Measurements from ENCODE around the gene UBXN6.
A peak's percentile ranks its signal among the peaks of the same experiment; 100 is the strongest.

The UBXN6 gene

GRCh38 chr19:4472174-4472974 is 14.8 kb upstream of the UBXN6 start, which contains the start of gene HDGFL2:
HDGFL2 (plus strand) TSS chr19:4472297; CDS start chr19:4472351, 54 bp downstream.
- Histone ChIP-seq H3K27ac (ENCODE audit: insufficient read depth in 1 of 2, low read depth in 1 of 2, low read length in 2 of 2, poor library complexity in 1 of 2, severe bottlenecking in 2 of 2) (peak within 1 kb of the TSS; percentile 75 to 89), H3K27me3 (replicated peaks in 2 of 5; ENCODE audit: control insufficient read depth in 4 of 5, insufficient read depth in 5 of 5, low read length in 4 of 5) (no peaks in the 10 kb centered on the region), H3K36me3 (ENCODE audit: control insufficient read depth in 4 of 4, insufficient read depth in 4 of 4, low read length in 3 of 4) (peaks cover 5 to 20% (median 12%) of the 10 kb centered on the region in 4 experiments), H3K9me3 (ENCODE audit: control extremely low read depth in 1 of 5, control insufficient read depth in 4 of 5, insufficient read depth in 2 of 5, low read depth in 1 of 5, low read length in 4 of 5) (no peaks in the 10 kb centered on the region), H3K4me1 (ENCODE audit: control extremely low read depth in 1 of 4, control insufficient read depth in 4 of 4, insufficient read depth in 4 of 4, low read length in 3 of 4) (peaks cover 0 to 32% (median 26%) of the 10 kb centered on the region in 4 experiments), H3K4me3 (ENCODE audit: control insufficient read depth in 1 of 7, extremely low read depth in 1 of 7, insufficient read depth in 4 of 7, low read depth in 2 of 7, low read length in 6 of 7) (peak within 1 kb of the TSS; percentile 73 to 90 (median 79))
- DNase-seq, result no peak
- CTCF ChIA-PET, result interaction anchor here (1.0 to 2.3 kb wide), 2 partner anchors 11 to 164 kb away, joined by 4 to 11 read pairs; no protein-coding TSS in a partner anchor
- POLR2A ChIA-PET, result interaction anchor here (1.3 kb wide), 1 partner anchor 16 kb away, joined by 4 read pairs; no protein-coding TSS in a partner anchor
- 0% methylated on average over 25 of the region's 71 CpGs for WGBS (ENCODE audit: insufficient coverage)

GRCh38 chr19:4471403-4472173 is 14.0 kb upstream of the UBXN6 start:
- WGBS (ENCODE audit: insufficient coverage), result 0% methylated on average over 31 of the region's 33 CpGs
- Histone ChIP-seq H3K4me1 (ENCODE audit: control extremely low read depth in 1 of 4, control insufficient read depth in 4 of 4, insufficient read depth in 4 of 4, low read length in 3 of 4) (peaks cover 0 to 32% (median 26%) of the 10 kb centered on the region in 4 experiments), H3K27ac (ENCODE audit: insufficient read depth in 1 of 2, low read depth in 1 of 2, low read length in 2 of 2, poor library complexity in 1 of 2, severe bottlenecking in 2 of 2) (peak overlapping the region; percentile 75 to 89), H3K36me3 (ENCODE audit: control insufficient read depth in 4 of 4, insufficient read depth in 4 of 4, low read length in 3 of 4) (peaks cover 0 to 13% (median 8%) of the 10 kb centered on the region in 4 experiments), H3K9me3 (ENCODE audit: control extremely low read depth in 1 of 5, control insufficient read depth in 4 of 5, insufficient read depth in 2 of 5, low read depth in 1 of 5, low read length in 4 of 5) (no peaks in the 10 kb centered on the region), H3K27me3 (replicated peaks in 2 of 5; ENCODE audit: control insufficient read depth in 4 of 5, insufficient read depth in 5 of 5, low read length in 4 of 5) (no peaks in the 10 kb centered on the region), H3K4me3 (ENCODE audit: control insufficient read depth in 1 of 7, extremely low read depth in 1 of 7, insufficient read depth in 4 of 7, low read depth in 2 of 7, low read length in 6 of 7) (peak overlapping the region; percentile 44 to 87 (median 79))
- DNase-seq, result peak; percentile 100
- ChIA-PET POLR2A (interaction anchor here (0.6 to 1.6 kb wide), 6 partner anchors 9 to 70 kb away, joined by 3 to 6 read pairs (median 4); partner anchors contain the start of genes CHAF1A, LRG1 and UBXN6), CTCF (interaction anchor here (1.0 to 2.3 kb wide), 4 partner anchors 10 to 165 kb away, joined by 3 to 11 read pairs (median 4); partner anchors contain the start of gene UBXN6)

- ChIA-PET POLR2A (no interaction called here), CTCF (no interaction called here)
- Histone ChIP-seq H3K27ac (ENCODE audit: insufficient read depth in 1 of 2, low read depth in 1 of 2, low read length in 2 of 2, poor library complexity in 1 of 2, severe bottlenecking in 2 of 2) (no peak overlapping the region), H3K27me3 (replicated peaks in 2 of 5; ENCODE audit: control insufficient read depth in 4 of 5, insufficient read depth in 5 of 5, low read length in 4 of 5) (no peaks in the 10 kb centered on the region), H3K36me3 (ENCODE audit: control insufficient read depth in 4 of 4, insufficient read depth in 4 of 4, low read length in 3 of 4) (no peaks in the 10 kb centered on the region), H3K4me3 (ENCODE audit: control insufficient read depth in 1 of 7, extremely low read depth in 1 of 7, insufficient read depth in 4 of 7, low read depth in 2 of 7, low read length in 6 of 7) (no peak overlapping the region), H3K4me1 (ENCODE audit: control extremely low read depth in 1 of 4, control insufficient read depth in 4 of 4, insufficient read depth in 4 of 4, low read length in 3 of 4) (peaks cover 0 to 11% (median 8%) of the 10 kb centered on the region in 4 experiments), H3K9me3 (ENCODE audit: control extremely low read depth in 1 of 5, control insufficient read depth in 4 of 5, insufficient read depth in 2 of 5, low read depth in 1 of 5, low read length in 4 of 5) (no peaks in the 10 kb centered on the region)
- WGBS (ENCODE audit: insufficient coverage), result 100% methylated on average over 1 of the region's 3 CpGs
- DNase-seq, result no peak
Measured at GRCh38 chr19:4467835-4468234, 10.2 kb upstream of the UBXN6 start.

- no peaks in the 10 kb centered on the region for H3K27me3 ChIP-seq (replicated peaks in 2 of 5; ENCODE audit: control insufficient read depth in 4 of 5, insufficient read depth in 5 of 5, low read length in 4 of 5)
- ChIA-PET CTCF (no interaction called here), POLR2A (interaction anchor here (0.6 kb wide), 1 partner anchor 490 kb away, joined by 3 read pairs; no protein-coding TSS in a partner anchor)
- no peak overlapping the region for H3K4me3 ChIP-seq (ENCODE audit: control insufficient read depth in 1 of 7, extremely low read depth in 1 of 7, insufficient read depth in 4 of 7, low read depth in 2 of 7, low read length in 6 of 7)
- WGBS (ENCODE audit: insufficient coverage), result 98% methylated on average over 5 of the region's 8 CpGs
- H3K9me3 ChIP-seq (ENCODE audit: control extremely low read depth in 1 of 5, control insufficient read depth in 4 of 5, insufficient read depth in 2 of 5, low read depth in 1 of 5, low read length in 4 of 5), result no peaks in the 10 kb centered on the region
- no peak overlapping the region for H3K27ac ChIP-seq (ENCODE audit: insufficient read depth in 1 of 2, low read depth in 1 of 2, low read length in 2 of 2, poor library complexity in 1 of 2, severe bottlenecking in 2 of 2)
- no peaks in the 10 kb centered on the region for H3K36me3 ChIP-seq (ENCODE audit: control insufficient read depth in 4 of 4, insufficient read depth in 4 of 4, low read length in 3 of 4)
- H3K4me1 ChIP-seq (ENCODE audit: control extremely low read depth in 1 of 4, control insufficient read depth in 4 of 4, insufficient read depth in 4 of 4, low read length in 3 of 4), result no peaks in the 10 kb centered on the region
- no peak for DNase-seq
Measured at GRCh38 chr19:4464815-4465581, 7.4 kb upstream of the UBXN6 start.

GRCh38 chr19:4456843-4457653 is 546 bp downstream of the UBXN6 start:
- H3K4me3 ChIP-seq (ENCODE audit: control insufficient read depth in 1 of 7, extremely low read depth in 1 of 7, insufficient read depth in 4 of 7, low read depth in 2 of 7, low read length in 6 of 7), result peak overlapping the region; percentile 48 to 86 (median 75)
- H3K4me1 ChIP-seq (ENCODE audit: control extremely low read depth in 1 of 4, control insufficient read depth in 4 of 4, insufficient read depth in 4 of 4, low read length in 3 of 4), result peaks cover 2 to 23% (median 17%) of the 10 kb centered on the region in 4 experiments
- peak; percentile 54 to 75 (median 67) for DNase-seq
- CTCF ChIA-PET, result interaction anchor here (0.6 to 1.4 kb wide), 2 partner anchors 14 to 55 kb away, joined by 3 to 4 read pairs; partner anchors contain the start of gene CHAF1A
- peaks cover 3 to 22% (median 20%) of the 10 kb centered on the region in 4 experiments for H3K36me3 ChIP-seq (ENCODE audit: control insufficient read depth in 4 of 4, insufficient read depth in 4 of 4, low read length in 3 of 4)
- H3K27me3 ChIP-seq (replicated peaks in 2 of 5; ENCODE audit: control insufficient read depth in 4 of 5, insufficient read depth in 5 of 5, low read length in 4 of 5), result no peaks in the 10 kb centered on the region
- peak overlapping the region in 1 of 2 experiments; percentile 75 for H3K27ac ChIP-seq (ENCODE audit: insufficient read depth in 1 of 2, low read depth in 1 of 2, low read length in 2 of 2, poor library complexity in 1 of 2, severe bottlenecking in 2 of 2)
- H3K9me3 ChIP-seq (ENCODE audit: control extremely low read depth in 1 of 5, control insufficient read depth in 4 of 5, insufficient read depth in 2 of 5, low read depth in 1 of 5, low read length in 4 of 5), result no peaks in the 10 kb centered on the region
- POLR2A ChIA-PET, result interaction anchor here (0.6 to 2.0 kb wide), 4 partner anchors 13 to 87 kb away, joined by 3 to 6 read pairs (median 4); partner anchors contain the start of gene HDGFL2
- WGBS (ENCODE audit: insufficient coverage), result under 1% methylated on average over 10 of the region's 53 CpGs

GRCh38 chr19:4456476-4456842 is 1.1 kb downstream of the UBXN6 start:
- Histone ChIP-seq H3K27me3 (replicated peaks in 2 of 5; ENCODE audit: control insufficient read depth in 4 of 5, insufficient read depth in 5 of 5, low read length in 4 of 5) (no peaks in the 10 kb centered on the region), H3K4me1 (ENCODE audit: control extremely low read depth in 1 of 4, control insufficient read depth in 4 of 4, insufficient read depth in 4 of 4, low read length in 3 of 4) (peaks cover 2 to 23% (median 17%) of the 10 kb centered on the region in 4 experiments), H3K36me3 (ENCODE audit: control insufficient read depth in 4 of 4, insufficient read depth in 4 of 4, low read length in 3 of 4) (peaks cover 3 to 25% (median 22%) of the 10 kb centered on the region in 4 experiments), H3K9me3 (ENCODE audit: control extremely low read depth in 1 of 5, control insufficient read depth in 4 of 5, insufficient read depth in 2 of 5, low read depth in 1 of 5, low read length in 4 of 5) (no peaks in the 10 kb centered on the region), H3K4me3 (ENCODE audit: control insufficient read depth in 1 of 7, extremely low read depth in 1 of 7, insufficient read depth in 4 of 7, low read depth in 2 of 7, low read length in 6 of 7) (peak overlapping the region; percentile 47 to 84 (median 75)), H3K27ac (ENCODE audit: insufficient read depth in 1 of 2, low read depth in 1 of 2, low read length in 2 of 2, poor library complexity in 1 of 2, severe bottlenecking in 2 of 2) (peak overlapping the region in 1 of 2 experiments; percentile 75)
- ChIA-PET CTCF (interaction anchor here (0.6 to 1.4 kb wide), 2 partner anchors 15 to 54 kb away, joined by 3 to 4 read pairs; partner anchors contain the start of gene CHAF1A), POLR2A (interaction anchor here (0.8 to 1.3 kb wide), 2 partner anchors 12 to 16 kb away, joined by 3 to 4 read pairs; partner anchors contain the start of gene HDGFL2)
- peak in 2 of 3 donors; percentile 47 for DNase-seq
- 6% methylated on average over 5 of the region's 9 CpGs for WGBS (ENCODE audit: insufficient coverage)
